Astrocyte (in vitro differentiated cells and primary cell): Measurements from ENCODE around the gene HOXA4. TPM values are rescaled to one million over a fixed set of nuclear protein-coding genes. Genes with fewer than 3 reads are reported as not detected.

ENCODE experiments used
- DNase-seq: peaks from one replicate; pipeline ENCODE4 v3.0.0-alpha.2; 2010; ENCODE audit warnings: low read depth
- FAIRE-seq: peaks from 2 replicates; lab custom pipeline; 2011; peaks lifted over from hg19 to GRCh38; lab: Jason Lieb, UNC
- H2AFZ ChIP-seq: 2 replicates; pipeline ENCODE4 v1.6.0; 2012; ENCODE audit warnings: low read depth, low read length, inconsistent platforms
- H3K27ac ChIP-seq: 2 replicates; pipeline ENCODE4 v1.5.1; 2011; ENCODE audit warnings: low read depth, low read length, inconsistent platforms
- H3K27me3 ChIP-seq: 2 replicates; pipeline ENCODE4 v1.6.0; 2011; ENCODE audit warnings: low read length, inconsistent platforms; ENCODE audit not compliant: insufficient read depth
- H3K36me3 ChIP-seq: 2 replicates; pipeline ENCODE4 v1.5.1; 2011; ENCODE audit warnings: low read length, inconsistent platforms; ENCODE audit not compliant: insufficient read depth
- H3K4me1 ChIP-seq: 2 replicates; pipeline ENCODE4 v1.5.1; 2011; ENCODE audit warnings: low read length, inconsistent platforms; ENCODE audit not compliant: insufficient read depth
- H3K4me2 ChIP-seq: 2 replicates; pipeline ENCODE4 v1.6.0; 2012; ENCODE audit warnings: low read length, inconsistent platforms
- H3K4me3 ChIP-seq: 2 replicates; pipeline ENCODE4 v1.5.1; 2011; ENCODE audit warnings: low read depth, mild to moderate bottlenecking, low read length, inconsistent platforms; ENCODE audit not compliant: insufficient read depth
- H3K79me2 ChIP-seq: 2 replicates; pipeline ENCODE4 v1.6.0; 2012; ENCODE audit warnings: mild to moderate bottlenecking, low read length, inconsistent platforms; ENCODE audit not compliant: insufficient read depth
- H3K9ac ChIP-seq: 2 replicates; pipeline ENCODE4 v1.6.0; 2012; ENCODE audit warnings: mild to moderate bottlenecking, low read length, inconsistent platforms
- H3K9me3 ChIP-seq: 2 replicates; pipeline ENCODE4 v1.5.1; 2012; ENCODE audit warnings: low read depth, mild to moderate bottlenecking, low read length, inconsistent platforms; ENCODE audit not compliant: insufficient read depth
- H4K20me1 ChIP-seq: 2 replicates; pipeline ENCODE4 v1.6.0; 2012; ENCODE audit warnings: low read length, inconsistent platforms; ENCODE audit not compliant: insufficient read depth
- H3K27ac Mint-ChIP-seq: one replicate; pipeline ENCODE4 v1.8.0; 2021; ENCODE audit warnings: mild to moderate bottlenecking, mixed read lengths; ENCODE audit not compliant: unreplicated experiment
- H3K27me3 Mint-ChIP-seq: one replicate; pipeline ENCODE4 v1.8.0; 2021; ENCODE audit warnings: low read depth, mixed read lengths; ENCODE audit not compliant: unreplicated experiment
- H3K36me3 Mint-ChIP-seq: one replicate; pipeline ENCODE4 v1.8.0; 2021; ENCODE audit warnings: low read depth, mixed read lengths; ENCODE audit not compliant: unreplicated experiment
- H3K4me1 Mint-ChIP-seq: one replicate; pipeline ENCODE4 v1.8.0; 2021; ENCODE audit warnings: low read depth, mixed read lengths; ENCODE audit not compliant: unreplicated experiment
- H3K4me3 Mint-ChIP-seq: one replicate; pipeline ENCODE4 v1.8.0; 2021; ENCODE audit warnings: mild to moderate bottlenecking, moderate library complexity, mixed read lengths; ENCODE audit not compliant: unreplicated experiment
- H3K9me3 Mint-ChIP-seq: one replicate; pipeline ENCODE4 v1.8.0; 2021; ENCODE audit warnings: mild to moderate bottlenecking, mixed read lengths; ENCODE audit not compliant: unreplicated experiment
- CTCF ChIP-seq: IDR thresholded peaks from 2 replicates; pipeline ENCODE4 v1.5.1; 2011; ENCODE audit warnings: low read depth, mild to moderate bottlenecking, inconsistent platforms, low read length, moderate library complexity; ENCODE audit not compliant: insufficient read depth
- EZH2 ChIP-seq: IDR thresholded peaks from 2 replicates; pipeline ENCODE4 v1.6.1; 2012; ENCODE audit warnings: mild to moderate bottlenecking, low read length, inconsistent platforms; ENCODE audit not compliant: insufficient read depth
- total RNA-seq: library from RNA; stranded (reverse); gene quantifications from 2 replicates; pipeline ENCODE4 v1.2.1, GENCODE V29; 2021

Gene HOXA4
- total RNA-seq, 1 donor from 2014 or later = not detected

GRCh38 chr7:27175626-27176523, 45.3 kb upstream of the HOXA4 start:
- TF ChIP-seq EZH2 = peak; percentile 71
- TF ChIP-seq CTCF = no peak
- Histone ChIP-seq H2AFZ (no peak overlapping the region), H3K4me1 (peaks cover 8% of the 10 kb centered on the region), H3K27me3 (peaks cover 95% of the 10 kb centered on the region), H3K27ac (no peak overlapping the region), H3K36me3 (no peaks in the 10 kb centered on the region), H4K20me1 (peaks cover 6% of the 10 kb centered on the region), H3K4me2 (no peak overlapping the region), H3K9ac (no peak overlapping the region), H3K4me3 (no peak overlapping the region), H3K79me2 (no peaks in the 10 kb centered on the region), H3K9me3 (peaks cover 10% of the 10 kb centered on the region)
- FAIRE-seq = no peak
- peaks cover 35% of the 10 kb centered on the region for H3K9me3 Mint-ChIP-seq
- H3K4me3 Mint-ChIP-seq = no peak overlapping the region
- DNase-seq = no peak
- no peaks in the 10 kb centered on the region for H3K4me1 Mint-ChIP-seq
- no peaks in the 10 kb centered on the region for H3K36me3 Mint-ChIP-seq
- peaks cover 77% of the 10 kb centered on the region for H3K27me3 Mint-ChIP-seq
- H3K27ac Mint-ChIP-seq = no peak overlapping the region

DNA sequence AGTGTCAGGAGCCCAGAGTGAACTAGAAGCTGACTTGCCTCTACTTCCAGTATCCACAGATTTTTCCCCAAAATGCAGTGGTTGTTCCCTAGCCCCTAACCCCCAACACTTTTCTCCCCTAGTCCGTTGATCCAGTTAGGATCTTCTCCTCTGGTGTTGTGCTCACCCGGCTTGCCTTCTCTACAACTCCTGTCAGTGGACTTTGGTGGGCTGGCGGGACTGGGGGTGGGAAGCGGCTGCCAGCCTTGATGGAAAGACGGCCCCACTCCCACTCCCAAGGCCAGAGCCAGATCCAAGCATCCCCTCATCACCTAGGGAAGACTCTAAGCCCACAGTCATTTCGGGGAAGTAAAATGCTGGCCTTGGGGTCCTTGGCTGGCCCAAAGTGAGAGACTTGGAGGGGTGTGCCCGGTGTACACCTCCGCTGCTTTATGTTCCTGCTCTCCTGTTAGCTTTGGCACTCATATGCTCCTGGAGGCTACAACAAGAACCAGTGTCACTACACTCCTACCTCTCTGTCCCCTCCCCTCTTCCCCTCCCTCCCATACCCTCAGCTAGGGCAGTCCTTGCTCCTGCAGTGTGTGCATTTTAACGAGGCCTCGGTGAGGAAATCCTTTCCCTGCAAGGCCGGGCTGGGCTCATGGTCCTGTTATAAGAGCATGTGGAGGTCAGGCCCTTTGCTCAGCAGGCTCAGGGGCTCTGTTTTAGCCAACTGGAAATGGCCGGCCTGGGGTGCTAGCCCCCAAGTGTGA, 44.5 kb upstream of the HOXA4 start:
- H3K4me1 ChIP-seq = peaks cover 8% of the 10 kb centered on the region
- H4K20me1 ChIP-seq = peaks cover 6% of the 10 kb centered on the region
- FAIRE-seq (no peak), DNase-seq (no peak)
- H3K9ac ChIP-seq = no peak overlapping the region
- H3K27me3 Mint-ChIP-seq = peaks cover 78% of the 10 kb centered on the region
- H3K27ac Mint-ChIP-seq = peak overlapping the region; percentile 12
- no peak overlapping the region for H3K4me3 Mint-ChIP-seq
- H3K27ac ChIP-seq = no peak overlapping the region
- H3K4me2 ChIP-seq = no peak overlapping the region
- H3K27me3 ChIP-seq = peaks cover 95% of the 10 kb centered on the region
- TF ChIP-seq CTCF (no peak), EZH2 (peak; percentile 38)
- no peaks in the 10 kb centered on the region for H3K36me3 Mint-ChIP-seq
- no peaks in the 10 kb centered on the region for H3K36me3 ChIP-seq
- H3K9me3 ChIP-seq = peaks cover 10% of the 10 kb centered on the region
- no peak overlapping the region for H2AFZ ChIP-seq
- no peaks in the 10 kb centered on the region for H3K79me2 ChIP-seq
- no peak overlapping the region for H3K4me3 ChIP-seq
- H3K9me3 Mint-ChIP-seq = peaks cover 34% of the 10 kb centered on the region
- no peaks in the 10 kb centered on the region for H3K4me1 Mint-ChIP-seq
